Measurements from ENCODE around the gene GNAS.

- TF ChIP-seq POLR2A (IDR thresholded peaks at IDR 0.05) (no peak), CTCF (IDR thresholded peaks at IDR 0.05) (no peak)
Observed at GRCh38 chr20:58819921-58820320, 32.6 kb upstream of the GNAS start.

All from thyroid gland (tissue), 4 donors.